ENCODE data around the gene NR1D2. TPM values are rescaled to one million over a fixed set of nuclear protein-coding genes. Genes with fewer than 3 reads are reported as not detected.
A peak's percentile ranks its signal among the peaks of the same experiment; 100 is the strongest.

NR1D2 gene
- 8.1 and 14.3 TPM in 2 replicates for total RNA-seq (2016; rRNA removed; fragmentation: Illumina TruSeq; extraction: Trizol)
- total RNA-seq (2016; cell fraction: cytosol; rRNA removed; fragmentation: Illumina TruSeq; extraction: Trizol; ENCODE audit: low read depth) = 3.8 and 4.4 TPM in 2 replicates
- 10.2 and 12.5 TPM in 2 replicates for total RNA-seq (2016; cell fraction: insoluble cytoplasmic fraction; rRNA removed; fragmentation: Illumina TruSeq; extraction: Trizol)
- total RNA-seq (2016; cell fraction: membrane; rRNA removed; fragmentation: Illumina TruSeq; extraction: Trizol) = 8.8 and 9.8 TPM in 2 replicates
- total RNA-seq (2016; cell fraction: nucleus; rRNA removed; fragmentation: Illumina TruSeq; extraction: Trizol) = 9.6 and 11.0 TPM in 2 replicates
- 5.3 TPM in 2 replicates for polyA plus RNA-seq (2011; rRNA removed)
- polyA plus RNA-seq (2011; cell fraction: cytosol; rRNA removed) = 2.6 and 4.6 TPM in 2 replicates
- polyA plus RNA-seq (2011; cell fraction: nucleus; rRNA removed) = 2.9 and 3.5 TPM in 2 replicates
- 11.8 and 12.0 TPM in 2 replicates for polyA plus RNA-seq (2012)
- 0.38 and 0.43 TPM in 2 replicates for polyA plus RNA-seq (2016; cell fraction: cytosol; fragmentation: Illumina TruSeq; extraction: Trizol; ENCODE audit: low read depth)
- polyA plus RNA-seq (2016; cell fraction: insoluble cytoplasmic fraction; fragmentation: Illumina TruSeq; extraction: Trizol; ENCODE audit: low read depth) = 7.2 and 7.4 TPM in 2 replicates
- polyA plus RNA-seq (2016; cell fraction: membrane; fragmentation: Illumina TruSeq; extraction: Trizol; ENCODE audit: low read depth) = 2.1 and 2.3 TPM in 2 replicates
- polyA plus RNA-seq (2016; cell fraction: nucleus; fragmentation: Illumina TruSeq; extraction: Trizol; ENCODE audit: insufficient read depth, low read depth) = 5.6 and 5.9 TPM in 2 replicates
- polyA minus RNA-seq (2011; rRNA and poly(A)+ RNA removed; ENCODE audit: low replicate concordance) = 6.0 and 17.2 TPM in 2 replicates
- 11.6 and 16.5 TPM in 2 replicates for polyA minus RNA-seq (2011; cell fraction: cytosol; rRNA and poly(A)+ RNA removed)
- 26.5 and 29.6 TPM in 2 replicates for polyA minus RNA-seq (2011; cell fraction: nucleus; rRNA and poly(A)+ RNA removed)
- percentile 92 among the genes with signal in this experiment for Bru-seq, nascent RNA
- percentile 92 among the genes with signal in this experiment for BruChase-seq, experiment 1, labeled RNA remaining after a 6-hour chase
- BruChase-seq, experiment 2, labeled RNA remaining after a 2-hour chase = percentile 92 among the genes with signal in this experiment
- long read RNA-seq, experiment 1, partial matches to known transcripts = 1 of 1 reads
- long read RNA-seq, experiment 1, other reads (novel, unspliced or antisense) = 0 of 1 reads
- long read RNA-seq, experiment 2, full-length matches to known transcripts = 2 of 21 reads
- long read RNA-seq, experiment 2, partial matches to known transcripts = 0 of 21 reads
- long read RNA-seq, experiment 2, other reads (novel, unspliced or antisense) = 19 of 21 reads

GRCh38 chr3:23944861-23945662 lies at the start of gene NR1D2:
Gene NR1D2, plus strand, starts transcription at chr3:23945286. Its CDS starts 293 bp downstream, at chr3:23945579.
- in situ Hi-C loops (cut with HindIII; ENCODE audit: extremely low pct_ligation_motif_present, low pct_unique_long_range_greater_than_20kb) = no loop called here
- peak within 1 kb of the TSS; percentile 66 to 90 (median 75) for H3K4me3 ChIP-seq (replicated peaks in 1 of 3; ENCODE audit: insufficient read depth in 1 of 3, low read depth in 2 of 3, low read length in 3 of 3)
- H3K79me2 ChIP-seq (ENCODE audit: insufficient read depth, low read length) = peaks cover 38% of the 10 kb centered on the region
- no TSS peak for BruUV-seq (replicated peaks)
- H3K9ac ChIP-seq (ENCODE audit: insufficient read depth, low read depth, low read length) = peak within 1 kb of the TSS; percentile 95
- H3K36me3 ChIP-seq (replicated peaks in 1 of 2; ENCODE audit: control insufficient read depth in 1 of 2, insufficient read depth in 2 of 2, low read length in 2 of 2) = no peaks in the 10 kb centered on the region
- no peaks in the 10 kb centered on the region for H3K9me3 ChIP-seq (ENCODE audit: low read length)
- peak; percentile 71 for ATAC-seq
- peaks cover 49% of the 10 kb centered on the region for H3K4me1 ChIP-seq (ENCODE audit: insufficient read depth, low read length)
- H3K4me2 ChIP-seq (ENCODE audit: low read depth, low read length) = peak within 1 kb of the TSS; percentile 99
- ChIA-PET POLR2A (interaction anchor here (1.8 kb wide), 1 partner anchor 28 kb away, joined by 13 read pairs; the partner anchor contains the start of genes NKIRAS1 and RPL15), CTCF (ENCODE audit: low intra/inter-chr PET ratio, low total read pairs) (no interaction called here)
- FAIRE-seq = no peak
- H2AFZ ChIP-seq (ENCODE audit: low read length) = peak within 1 kb of the TSS; percentile 10
- intact Hi-C loops (cut with micrococcal nuclease; ENCODE audit: unreplicated experiment) = loop anchor here (1.0 kb wide), 1 partner anchor 28 kb away; the partner anchor contains the start of gene RPL15
- H3K27ac ChIP-seq (ENCODE audit: extremely low read length, insufficient read depth, low read length) = peak within 1 kb of the TSS; percentile 94
- WGBS (ENCODE audit: low lambda C conversion rate) = 2% methylated on average over 27 of the region's 88 CpGs
- peaks cover 16% of the 10 kb centered on the region for H4K20me1 ChIP-seq (ENCODE audit: insufficient read depth, low read length)
- peaks cover 0 to 9% of the 10 kb centered on the region in 2 experiments; a peak in 1 of 5 replicates for H3K27me3 ChIP-seq (ENCODE audit: control insufficient read depth in 1 of 2, insufficient read depth in 2 of 2, low read length in 2 of 2)
- DNase-seq (ENCODE audit: low spot score) = peak; percentile 59
- no peak for TF ChIP-seq PTBP1 (IDR thresholded peaks at IDR 0.05; ENCODE audit: low read depth, low read length, poor library complexity, severe bottlenecking)
- TF ChIP-seq TFDP1 (CRISPR knock-in tag; IDR thresholded peaks at IDR 0.05; ENCODE audit: borderline replicate concordance) = peak; percentile 31; the same call in 1 of the 2 replicates
- peak; percentile 22; the same call in 1 of the 2 replicates for TF ChIP-seq SIN3A (IDR thresholded peaks at IDR 0.05; ENCODE audit: borderline replicate concordance, low read depth, low read length)
- peak; percentile 17; the same call in 1 of the 2 replicates for TF ChIP-seq KDM2A (CRISPR knock-in tag; IDR thresholded peaks at IDR 0.05; ENCODE audit: borderline replicate concordance, low read depth)
- TF ChIP-seq ZNF367 (CRISPR knock-in tag; IDR thresholded peaks at IDR 0.05; ENCODE audit: borderline replicate concordance) = no peak
- TF ChIP-seq MYC (CRISPR knock-in tag; IDR thresholded peaks at IDR 0.05; ENCODE audit: borderline replicate concordance) = peak; percentile 10; the same call in 1 of the 2 replicates
- peak; percentile 78 for TF ChIP-seq ZNF281 (CRISPR knock-in tag; IDR thresholded peaks at IDR 0.05; ENCODE audit: borderline replicate concordance)
- no peak for TF ChIP-seq HES4 (CRISPR knock-in tag; IDR thresholded peaks at IDR 0.05; ENCODE audit: borderline replicate concordance)
- TF ChIP-seq SALL1 (CRISPR knock-in tag; IDR thresholded peaks at IDR 0.05) = peak; percentile 62
- peak; percentile 31; the same call in 1 of the 2 replicates for TF ChIP-seq MAX (IDR thresholded peaks at IDR 0.05)
- TF ChIP-seq ATF3 (CRISPR knock-in tag; IDR thresholded peaks at IDR 0.05) = no peak
- peak; percentile 10 for TF ChIP-seq RBFOX2 (IDR thresholded peaks at IDR 0.05; ENCODE audit: low read depth, low read length)

Measured in HepG2 (cell line).